ENCODE results near the gene FER. TPM values are rescaled to one million over a fixed set of nuclear protein-coding genes. Genes with fewer than 3 reads are reported as not detected.
A peak's percentile ranks its signal among the peaks of the same experiment; 100 is the strongest.

The FER gene
- total and polyA plus RNA-seq, 12 donors = 1.4 to 21.9 (median 14.9) TPM

- Histone ChIP-seq H3K27ac (no peak overlapping the region), H3K4me3 (no peak overlapping the region), H3K9me3 (peaks cover 0 to 37% (median 8%) of the 10 kb centered on the region in 11 donors), H3K4me1 (peaks cover 0 to 5% (median 0%) of the 10 kb centered on the region in 9 donors), H3K36me3 (peaks cover 0 to 30% (median 0%) of the 10 kb centered on the region in 9 donors), H3K27me3 (no peaks in the 10 kb centered on the region)
- 90 to 94% methylated on average over 3 of the region's 3 CpGs for WGBS, 2 donors
- ATAC-seq = no peak
- TF ChIP-seq CTCF (IDR thresholded peaks at IDR 0.05) = no peak
- intact Hi-C loops (cut with DNase I) = no loop called here
- DNase-seq = no peak
Observed at GRCh38 chr5:108801301-108801700, 53.6 kb downstream of the FER start.

GRCh38 chr5:108801776-108802175 lies 54.1 kb downstream of the FER start:
- DNase-seq = no peak
- 81 to 89% methylated on average over 4 of the region's 4 CpGs for WGBS, 2 donors

GRCh38 chr5:108810717-108811116 lies 63.0 kb downstream of the FER start:
- no peaks in the 10 kb centered on the region for H3K36me3 ChIP-seq
- ATAC-seq = no peak

More at GRCh38 chr5:108801776-108802175, 54.1 kb downstream of the FER start:
- ATAC-seq = peak in 1 of 8 donors; percentile 66
- peaks cover 0 to 5% (median 0%) of the 10 kb centered on the region in 9 donors for H3K4me1 ChIP-seq
- H3K36me3 ChIP-seq = peaks cover 0 to 30% (median 0%) of the 10 kb centered on the region in 9 donors
- no peak overlapping the region for H3K4me3 ChIP-seq
- TF ChIP-seq CTCF (IDR thresholded peaks at IDR 0.05) = no peak
- H3K27ac ChIP-seq = no peak overlapping the region
- H3K27me3 ChIP-seq = no peaks in the 10 kb centered on the region
- H3K9me3 ChIP-seq = peaks cover 0 to 41% (median 8%) of the 10 kb centered on the region in 11 donors
- intact Hi-C loops (cut with DNase I) = no loop called here

GRCh38 chr5:108813673-108814072 lies 66.0 kb downstream of the FER start:
- intact Hi-C loops (cut with DNase I) = no loop called here

More at GRCh38 chr5:108810717-108811116, 63.0 kb downstream of the FER start:
- WGBS, 2 donors = 97 to 99% methylated on average over 3 of the region's 3 CpGs
- Histone ChIP-seq H3K4me1 (peaks cover 0 to 16% (median 6%) of the 10 kb centered on the region in 9 donors), H3K9me3 (peaks cover 0 to 44% (median 2%) of the 10 kb centered on the region in 11 donors), H3K27me3 (no peaks in the 10 kb centered on the region), H3K27ac (no peak overlapping the region), H3K4me3 (no peak overlapping the region)
- no peak for DNase-seq
- no peak for TF ChIP-seq CTCF (IDR thresholded peaks at IDR 0.05)
- intact Hi-C loops (cut with DNase I) = no loop called here

More at GRCh38 chr5:108813673-108814072, 66.0 kb downstream of the FER start:
- 57 to 59% methylated on average over 3 of the region's 3 CpGs for WGBS, 2 donors
- H3K27me3 ChIP-seq = no peaks in the 10 kb centered on the region
- H3K4me3 ChIP-seq = peak overlapping the region in 2 of 10 donors; percentile 8 to 12
- no peak overlapping the region for H3K27ac ChIP-seq
- DNase-seq = no peak
- no peak for TF ChIP-seq CTCF (IDR thresholded peaks at IDR 0.05)
- H3K4me1 ChIP-seq = peaks cover 0 to 16% (median 7%) of the 10 kb centered on the region in 9 donors
- no peaks in the 10 kb centered on the region for H3K36me3 ChIP-seq
- peaks cover 0 to 20% (median 0%) of the 10 kb centered on the region in 11 donors for H3K9me3 ChIP-seq
- no peak for ATAC-seq

All from heart right ventricle (tissue), 16 donors.